WTC11 (cell line): ENCODE data around the gene LRRC57.

Experiments
- CTCF ChIP-seq: fragments of 200-600 bp; IDR thresholded peaks from 2 replicates; pipeline ENCODE4 v1.8.0; 2022; ENCODE audit warnings: antibody characterized with exemption
- E2F5 ChIP-seq: sonication (generic); formaldehyde crosslinking; IDR thresholded peaks from 2 replicates; pipeline ENCODE4 v1.8.1; 2022; ENCODE audit warnings: mild to moderate bottlenecking, moderate library complexity, missing genetic modification reagents
- ELF4 ChIP-seq: sonication (generic); formaldehyde crosslinking; IDR thresholded peaks from 2 replicates; pipeline ENCODE4 v1.8.1; 2022; ENCODE audit warnings: low read depth, mild to moderate bottlenecking, moderate library complexity, missing genetic modification reagents
- MAX ChIP-seq: sonication (generic); formaldehyde crosslinking; IDR thresholded peaks from 2 replicates; pipeline ENCODE4 v1.8.0; 2022; ENCODE audit warnings: mild to moderate bottlenecking, missing genetic modification reagents
- NR2C2 ChIP-seq: sonication (generic); formaldehyde crosslinking; IDR thresholded peaks from 2 replicates; pipeline ENCODE4 v1.8.0; 2022; ENCODE audit warnings: mild to moderate bottlenecking, missing genetic modification reagents
- USF1 ChIP-seq: sonication (generic); formaldehyde crosslinking; IDR thresholded peaks from 2 replicates; pipeline ENCODE4 v1.8.0; 2022; ENCODE audit warnings: mild to moderate bottlenecking, missing genetic modification reagents
- ZSCAN18 ChIP-seq: fragments of 250-450 bp; sonication (Bioruptor Pico); IDR thresholded peaks from 2 replicates; pipeline ENCODE4 v2.1.2; 2022; ENCODE audit warnings: mild to moderate bottlenecking, moderate library complexity

GRCh38 chr15:42511007-42511391 is 37.6 kb downstream of the LRRC57 start:
- TF ChIP-seq ZSCAN18 (no peak), ELF4 (CRISPR knock-in tag) (no peak), MAX (CRISPR knock-in tag) (no peak), CTCF (no peak), NR2C2 (CRISPR knock-in tag) (no peak), USF1 (CRISPR knock-in tag) (no peak), E2F5 (CRISPR knock-in tag) (no peak)
